ENCODE results near the gene TMEM176A.
"Not testable (repeated sequence)": the region's sequence is repeated elsewhere in the genome, so short reads cannot be mapped to it uniquely, and the experiment has no call there.

TMEM176A gene

GRCh38 chr7:150800581-150801241 lies at the start of gene TMEM176A:
Gene TMEM176A (plus strand): TSS chr7:150800769. CDS start chr7:150801551, 782 bp downstream.
- DNase-seq (ENCODE audit: low spot score): no peak

- no peak for DNase-seq (ENCODE audit: low spot score)
Measured at GRCh38 chr7:150751702-150752101, 48.9 kb upstream of the TMEM176A start.

- DNase-seq (ENCODE audit: low spot score): no peak
Measured at GRCh38 chr7:150753239-150753638, 47.3 kb upstream of the TMEM176A start.

- peak; percentile 69 for DNase-seq (ENCODE audit: low spot score)
Measured at GRCh38 chr7:150753826-150754603, 46.6 kb upstream of the TMEM176A start.

- DNase-seq (ENCODE audit: low spot score): no peak
Measured at GRCh38 chr7:150754951-150755350, 45.6 kb upstream of the TMEM176A start.

- DNase-seq (ENCODE audit: low spot score): peak; percentile 93
Measured at GRCh38 chr7:150755473-150756099, 45.0 kb upstream of the TMEM176A start.

GRCh38 chr7:150756166-150756565 lies 44.4 kb upstream of the TMEM176A start:
- no peak for DNase-seq (ENCODE audit: low spot score)

GRCh38 chr7:150756858-150757257 lies 43.7 kb upstream of the TMEM176A start:
- peak; percentile 77 for DNase-seq (ENCODE audit: low spot score)

- no peak for DNase-seq (ENCODE audit: low spot score)
Measured at GRCh38 chr7:150759479-150759878, 41.1 kb upstream of the TMEM176A start.

GRCh38 chr7:150766334-150766709 lies 34.2 kb upstream of the TMEM176A start:
- DNase-seq (ENCODE audit: low spot score): no peak

GRCh38 chr7:150769768-150770167 lies 30.8 kb upstream of the TMEM176A start:
- no peak for DNase-seq (ENCODE audit: low spot score)

- DNase-seq (ENCODE audit: low spot score): not testable (repeated sequence)
Measured at GRCh38 chr7:150774131-150774530, 26.4 kb upstream of the TMEM176A start.

- no peak for DNase-seq (ENCODE audit: low spot score)
Measured at GRCh38 chr7:150778014-150778737, 22.4 kb upstream of the TMEM176A start.

- DNase-seq (ENCODE audit: low spot score): peak; percentile 74
Measured at GRCh38 chr7:150778738-150779301, 21.7 kb upstream of the TMEM176A start.

- DNase-seq (ENCODE audit: low spot score): no peak
Measured at GRCh38 chr7:150780292-150780691, 20.3 kb upstream of the TMEM176A start.

GRCh38 chr7:150781103-150781502 lies 19.5 kb upstream of the TMEM176A start:
- DNase-seq (ENCODE audit: low spot score): no peak

GRCh38 chr7:150781961-150782360 lies 18.6 kb upstream of the TMEM176A start:
- no peak for DNase-seq (ENCODE audit: low spot score)

GRCh38 chr7:150784120-150784736 lies 16.3 kb upstream of the TMEM176A start:
- no peak for DNase-seq (ENCODE audit: low spot score)

GRCh38 chr7:150784954-150785353 lies 15.6 kb upstream of the TMEM176A start:
- DNase-seq (ENCODE audit: low spot score): no peak

- no peak for DNase-seq (ENCODE audit: low spot score)
Measured at GRCh38 chr7:150787321-150788281, 13.0 kb upstream of the TMEM176A start.
